NCI-H146 treated with DMSO at 0.1 percent for 48 hours (cell line): Measurements from ENCODE around the gene PGBD2.
"Not testable (repeated sequence)": the region's sequence is repeated elsewhere in the genome, so short reads cannot be mapped to it uniquely, and the experiment has no call there.

ENCODE experiments used
- DNase-seq: peaks from one replicate; lab custom pipeline; 2025; ENCODE audit not compliant: unreplicated experiment; lab: John Stamatoyannopoulos, UW

Gene PGBD2

DNA sequence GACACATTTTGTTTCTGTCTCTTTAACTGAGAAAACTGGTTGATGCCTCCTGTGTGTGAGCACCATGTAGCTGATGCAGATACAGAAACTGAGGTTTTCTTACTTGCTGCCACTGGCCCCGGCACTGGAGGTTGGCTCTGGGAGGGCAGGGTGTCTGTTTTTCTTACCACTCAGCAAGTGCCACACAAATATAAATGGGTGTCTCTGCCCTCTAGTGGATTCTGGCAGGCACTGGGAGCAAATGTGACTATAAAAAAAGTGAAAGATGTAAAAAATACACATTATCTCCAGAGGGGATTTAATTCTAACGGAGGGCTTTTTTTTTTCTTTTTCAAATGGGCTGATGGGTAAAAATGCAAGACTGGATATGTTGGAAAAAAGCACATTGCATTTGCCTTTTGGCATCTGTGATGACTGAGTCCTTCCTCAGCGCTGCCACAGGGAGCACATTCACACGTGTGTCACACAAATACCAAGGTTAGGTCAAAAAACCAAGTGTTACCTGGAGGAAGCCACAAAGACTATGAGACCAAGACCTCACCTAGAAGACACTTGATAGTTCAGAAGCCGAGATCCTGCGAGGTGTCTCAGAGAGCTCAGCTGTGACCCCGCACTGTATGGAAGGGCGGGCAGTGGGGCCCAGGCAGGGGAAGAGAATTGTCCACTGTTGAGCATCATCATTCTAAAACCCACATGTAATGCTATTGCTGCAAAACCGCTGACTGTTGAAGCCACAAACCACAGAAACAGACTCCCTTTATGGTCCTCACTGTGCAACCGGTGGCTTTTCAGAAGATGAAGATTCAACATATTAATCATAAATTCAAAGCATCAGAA, 18.9 kb downstream of the PGBD2 start:
- peak; percentile 26 for DNase-seq

DNA sequence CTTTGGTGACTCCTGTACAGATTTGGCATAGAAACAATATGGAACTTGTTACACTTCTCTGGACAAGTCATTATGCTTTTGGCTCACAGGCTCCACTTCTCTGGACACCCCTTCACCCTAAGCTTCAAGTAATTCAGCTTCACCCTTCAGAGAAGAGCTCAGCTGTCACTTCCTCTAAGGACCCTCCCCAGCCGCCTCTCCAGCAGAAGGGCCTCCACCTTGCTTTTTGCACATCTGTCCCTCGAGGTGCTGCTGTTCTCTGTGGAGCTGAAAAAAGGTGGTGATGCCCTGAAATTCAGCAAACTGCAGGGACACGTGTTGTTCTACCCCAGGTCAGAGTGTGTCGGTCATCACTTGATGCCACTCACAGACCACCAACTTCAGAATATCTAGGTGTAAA, 19.8 kb downstream of the PGBD2 start:
- not testable (repeated sequence) for DNase-seq

DNA sequence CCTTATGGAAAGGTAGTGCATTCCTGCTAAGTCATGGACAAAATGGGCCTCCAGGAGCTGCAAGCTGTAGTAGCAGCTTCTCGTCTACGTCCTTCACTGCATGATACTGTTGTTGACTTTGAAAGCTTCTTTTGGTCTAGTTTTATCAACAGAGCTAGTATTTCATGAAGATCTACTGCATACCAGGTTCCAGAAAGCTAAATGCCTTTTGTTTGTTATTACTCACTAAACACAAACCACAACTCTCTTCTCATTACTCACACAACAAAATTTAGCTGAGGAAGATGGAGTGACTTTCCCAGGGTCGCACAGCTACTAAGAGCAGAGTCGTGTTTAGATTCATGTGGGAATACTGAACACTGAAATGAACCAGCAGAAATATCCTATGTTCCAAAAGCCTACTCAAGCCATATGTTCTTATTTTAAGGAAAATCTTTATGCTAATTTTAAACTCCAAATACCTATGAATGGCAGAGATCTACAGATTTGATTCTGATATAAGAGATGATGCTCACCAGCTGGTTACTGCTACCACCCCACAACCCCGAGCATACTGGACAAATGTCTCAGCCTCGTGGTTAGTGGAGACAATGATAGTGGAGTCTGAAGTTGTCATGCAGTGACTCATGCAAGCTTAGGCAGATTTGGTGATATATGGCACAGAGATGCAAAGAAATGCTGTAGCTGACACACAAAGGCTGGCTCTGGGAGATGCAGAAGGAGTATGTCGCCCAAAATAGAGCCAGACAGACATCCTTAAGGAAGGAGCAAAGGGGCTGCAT, 20.6 kb downstream of the PGBD2 start:
- no peak for DNase-seq

DNA sequence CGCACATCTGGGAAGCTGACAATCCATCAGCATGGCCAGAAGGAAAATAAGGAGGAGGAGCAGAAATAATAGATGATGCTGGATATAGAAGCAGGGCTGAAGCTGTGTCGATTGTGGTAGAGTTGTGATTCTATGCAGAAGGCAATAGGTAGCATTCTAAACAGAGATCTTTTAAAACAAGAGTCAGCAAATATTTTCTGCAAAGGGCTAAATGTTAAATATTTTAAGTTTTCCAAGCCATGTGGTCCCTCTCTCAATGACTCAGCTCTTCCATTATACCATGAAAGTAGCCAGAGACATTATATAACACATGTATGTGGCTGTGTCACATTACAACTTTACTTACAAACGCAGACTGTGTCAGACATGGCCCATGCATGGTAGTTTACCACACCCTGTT, 21.2 kb downstream of the PGBD2 start:
- not testable (repeated sequence) for DNase-seq

DNA sequence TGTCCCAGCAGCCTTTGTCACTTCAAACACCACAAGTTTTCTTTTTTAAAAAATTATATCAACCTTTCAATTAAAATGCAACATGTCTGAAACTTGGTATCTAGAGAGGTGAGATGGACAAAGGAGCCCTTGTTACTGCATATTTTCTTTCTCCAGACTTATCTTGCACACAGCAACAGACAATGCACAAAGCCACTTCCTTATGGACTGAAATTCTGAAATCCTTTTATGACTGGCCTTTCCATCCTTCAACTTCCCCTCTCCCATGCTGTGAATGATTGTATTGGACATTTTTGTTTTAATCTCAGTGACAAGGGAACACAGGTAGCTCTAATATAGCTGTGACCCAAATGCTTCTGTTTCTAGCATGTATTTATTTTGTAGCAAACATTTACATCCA, 22.1 kb downstream of the PGBD2 start:
- DNase-seq: not testable (repeated sequence)

DNA sequence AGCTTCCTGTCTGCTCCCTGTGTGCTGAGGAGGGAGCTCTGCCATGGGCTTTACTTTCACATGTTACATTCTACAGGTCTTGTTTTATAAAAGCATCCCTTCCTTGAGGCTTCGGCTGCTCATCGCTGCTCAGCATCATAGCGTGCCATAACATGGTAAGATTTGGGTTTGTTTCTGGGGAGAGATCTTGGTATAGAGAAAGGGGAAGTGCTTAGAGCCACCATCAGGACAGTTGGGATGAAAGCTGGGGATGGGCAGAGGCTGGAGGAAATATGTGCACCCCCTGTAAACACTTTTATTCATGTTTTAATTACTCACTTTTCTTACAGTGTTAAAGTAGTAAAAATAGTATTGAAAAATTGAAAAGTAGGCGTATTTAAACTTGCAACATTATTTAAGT, 24.0 kb downstream of the PGBD2 start:
- DNase-seq: not testable (repeated sequence)

DNA sequence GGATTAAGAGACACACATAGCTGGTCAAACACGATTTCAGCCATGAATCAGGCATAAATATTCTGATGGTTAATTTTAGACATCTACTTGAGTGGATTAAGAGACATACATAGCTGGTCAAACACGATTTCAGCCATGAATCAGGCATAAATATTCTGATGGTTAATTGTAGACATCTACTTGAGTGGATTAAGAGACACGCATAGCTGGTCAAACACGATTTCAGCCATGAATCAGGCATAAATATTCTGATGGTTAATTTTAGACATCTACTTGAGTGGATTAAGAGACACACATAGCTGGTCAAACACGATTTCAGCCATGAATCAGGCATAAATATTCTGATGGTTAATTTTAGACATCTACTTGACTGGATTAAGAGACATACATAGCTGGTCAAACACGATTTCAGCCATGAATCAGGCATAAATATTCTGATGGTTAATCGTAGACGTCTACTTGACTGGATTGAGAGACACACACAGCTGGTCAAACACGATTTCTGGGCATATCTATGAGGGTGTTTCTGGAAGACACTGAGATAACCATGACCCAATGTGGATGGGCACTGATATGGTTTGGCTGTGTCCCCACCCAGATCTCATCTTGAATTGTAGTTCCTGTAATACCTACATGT, 32.3 kb downstream of the PGBD2 start:
- not testable (repeated sequence) for DNase-seq

DNA sequence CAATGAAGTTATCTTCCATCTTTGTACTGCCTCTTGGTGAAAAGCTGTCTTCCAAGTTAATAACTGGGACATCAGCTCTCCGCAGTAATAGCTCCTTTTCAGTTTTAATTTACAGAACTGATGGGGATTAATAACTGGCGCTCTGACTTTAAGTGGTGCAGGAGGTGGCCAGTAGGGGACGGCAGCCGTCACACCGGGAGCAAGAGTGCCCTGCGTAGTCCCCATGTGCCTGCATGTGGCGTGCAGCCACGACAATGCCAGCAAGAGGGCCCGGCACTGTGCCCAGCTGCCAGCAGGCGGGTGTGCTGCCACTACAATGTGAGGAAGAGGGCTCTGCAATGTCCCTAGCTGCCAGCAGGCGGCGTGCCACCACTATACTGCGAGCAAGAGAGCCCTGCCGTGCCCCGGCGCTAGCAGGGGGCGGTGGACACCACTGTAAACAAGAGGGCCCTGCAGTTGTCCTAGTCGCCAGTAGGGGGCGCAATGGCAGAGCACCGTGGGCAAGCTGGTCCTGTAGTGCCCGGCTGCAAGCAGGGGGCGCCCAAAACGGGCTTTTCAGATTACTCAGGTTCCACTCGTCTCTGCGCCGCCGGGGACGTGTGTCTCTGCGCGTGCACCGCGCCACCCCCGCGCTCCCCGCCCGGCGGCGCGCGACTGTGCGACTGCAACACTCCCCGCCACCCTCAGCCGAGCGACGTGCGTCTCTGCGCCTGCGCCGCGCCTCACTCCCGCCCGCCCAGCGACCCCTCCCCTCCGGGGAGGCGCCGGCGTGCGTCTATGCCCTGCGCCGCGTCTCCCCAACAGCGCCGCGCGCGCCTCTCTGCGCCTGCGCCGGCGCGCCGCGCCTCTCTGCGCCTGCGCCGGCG, 38.3 kb downstream of the PGBD2 start:
- not testable (repeated sequence) for DNase-seq

DNA sequence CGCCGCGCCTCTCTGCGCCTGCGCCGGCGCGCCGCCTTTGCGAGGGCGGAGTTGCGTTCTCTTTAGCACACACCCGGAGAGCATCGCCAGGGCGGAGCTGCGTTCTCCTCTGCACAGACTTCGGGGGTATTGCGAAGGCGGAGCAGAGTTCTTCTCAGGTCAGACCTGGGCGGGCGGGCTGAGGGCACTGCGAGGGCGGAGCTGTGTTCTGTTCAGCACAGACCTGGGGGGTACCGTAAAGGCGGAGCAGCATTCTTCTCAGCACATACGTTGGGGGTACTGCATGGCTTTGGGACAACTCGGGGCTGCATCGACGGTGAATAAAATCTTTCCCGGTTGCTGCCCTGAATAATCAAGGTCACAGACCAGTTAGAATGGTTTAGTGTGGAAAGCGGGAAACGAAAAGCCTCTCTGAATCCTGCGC, 39.0 kb downstream of the PGBD2 start:
- DNase-seq: not testable (repeated sequence)

DNA sequence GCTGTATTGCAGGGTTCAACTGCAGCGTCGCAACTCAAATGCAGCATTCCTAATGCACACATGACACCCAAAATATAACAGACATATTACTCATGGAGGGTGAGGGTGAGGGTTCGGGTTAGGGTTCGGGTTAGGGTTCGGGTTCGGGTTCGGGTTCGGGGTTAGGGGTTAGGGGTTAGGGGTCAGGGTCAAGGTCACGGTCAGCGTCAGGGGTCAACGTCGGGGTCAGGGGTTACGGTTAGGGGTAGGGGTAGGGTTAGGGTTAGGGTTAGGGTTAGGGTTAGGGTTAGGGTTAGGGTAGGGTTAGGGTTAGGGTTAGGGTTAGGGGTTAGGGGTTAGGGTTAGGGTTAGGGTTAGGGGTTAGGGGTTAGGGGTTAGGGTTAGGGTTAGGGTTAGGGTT, 39.4 kb downstream of the PGBD2 start:
- DNase-seq: not testable (repeated sequence)

DNA sequence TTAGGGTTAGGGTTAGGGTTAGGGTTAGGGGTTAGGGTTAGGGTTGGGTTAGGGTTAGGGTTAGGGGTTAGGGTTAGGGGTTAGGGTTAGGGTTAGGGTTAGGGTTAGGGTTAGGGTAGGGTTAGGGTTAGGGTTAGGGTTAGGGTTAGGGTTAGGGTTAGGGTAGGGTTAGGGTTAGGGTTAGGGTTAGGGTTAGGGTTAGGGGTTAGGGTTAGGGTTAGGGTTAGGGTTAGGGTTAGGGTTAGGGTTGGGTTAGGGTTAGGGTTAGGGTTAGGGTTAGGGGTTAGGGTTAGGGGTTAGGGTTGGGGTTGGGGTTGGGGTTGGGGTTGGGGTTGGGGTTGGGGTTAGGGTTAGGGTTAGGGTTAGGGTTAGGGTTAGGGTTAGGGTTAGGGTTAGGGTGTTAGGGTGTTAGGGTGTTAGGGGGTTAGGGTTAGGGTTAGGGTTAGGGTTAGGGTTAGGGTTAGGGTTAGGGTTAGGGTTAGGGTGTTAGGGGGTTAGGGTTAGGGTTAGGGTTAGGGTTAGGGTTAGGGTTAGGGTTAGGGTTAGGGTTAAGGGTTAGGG, 39.9 kb downstream of the PGBD2 start:
- DNase-seq: not testable (repeated sequence)
